Testis (tissue), 2 donors: ENCODE results near the gene FAM98C.

Source experiments
- POLR2A ChIP-seq: fragments of 450-650 bp; IDR thresholded peaks from one replicate; pipeline ENCODE4 v1.6.1; 2017; ENCODE audit warnings: antibody characterized with exemption, mild to moderate bottlenecking, moderate library complexity
- TF ChIP-seq, protein P1 (sequence below), 3 experiments: fragments of 450-650 bp in 2 of 3; fragments of 200-600 bp in 1 of 3; sonication (generic) in 1 of 3; IDR thresholded peaks; one replicate each; pipeline ENCODE4 v1.5.1; 2016 to 2019; ENCODE audit warnings: antibody characterized with exemption in 3 of 3, mild to moderate bottlenecking in 2 of 3, moderate library complexity in 1 of 3

DNA sequence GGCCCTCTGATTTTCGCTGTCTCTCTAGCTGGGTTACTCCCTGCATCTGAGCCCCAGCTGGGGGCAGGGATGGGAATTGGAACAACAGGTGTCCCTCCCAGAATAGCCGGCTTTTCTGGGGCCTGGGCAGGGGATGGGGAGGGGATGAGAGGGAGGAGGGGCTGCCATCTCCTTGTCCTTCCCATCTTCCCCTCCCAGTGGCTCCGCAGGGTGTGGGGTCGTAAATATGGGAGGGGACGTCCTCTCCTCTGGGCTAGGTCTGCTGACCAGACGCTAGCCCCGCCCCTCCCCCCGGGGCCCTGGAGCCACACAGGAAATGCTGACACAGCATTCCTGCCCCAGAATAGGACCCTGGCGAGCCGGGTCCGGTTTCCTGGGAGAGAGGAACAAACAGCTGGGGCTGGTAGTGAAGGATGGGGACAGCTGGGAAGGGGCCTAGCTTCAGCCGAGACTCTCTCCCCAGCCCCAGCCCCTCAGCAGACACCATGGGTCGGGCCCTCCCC lies 31.7 kb downstream of the FAM98C start:
- TF ChIP-seq, protein P1, sequence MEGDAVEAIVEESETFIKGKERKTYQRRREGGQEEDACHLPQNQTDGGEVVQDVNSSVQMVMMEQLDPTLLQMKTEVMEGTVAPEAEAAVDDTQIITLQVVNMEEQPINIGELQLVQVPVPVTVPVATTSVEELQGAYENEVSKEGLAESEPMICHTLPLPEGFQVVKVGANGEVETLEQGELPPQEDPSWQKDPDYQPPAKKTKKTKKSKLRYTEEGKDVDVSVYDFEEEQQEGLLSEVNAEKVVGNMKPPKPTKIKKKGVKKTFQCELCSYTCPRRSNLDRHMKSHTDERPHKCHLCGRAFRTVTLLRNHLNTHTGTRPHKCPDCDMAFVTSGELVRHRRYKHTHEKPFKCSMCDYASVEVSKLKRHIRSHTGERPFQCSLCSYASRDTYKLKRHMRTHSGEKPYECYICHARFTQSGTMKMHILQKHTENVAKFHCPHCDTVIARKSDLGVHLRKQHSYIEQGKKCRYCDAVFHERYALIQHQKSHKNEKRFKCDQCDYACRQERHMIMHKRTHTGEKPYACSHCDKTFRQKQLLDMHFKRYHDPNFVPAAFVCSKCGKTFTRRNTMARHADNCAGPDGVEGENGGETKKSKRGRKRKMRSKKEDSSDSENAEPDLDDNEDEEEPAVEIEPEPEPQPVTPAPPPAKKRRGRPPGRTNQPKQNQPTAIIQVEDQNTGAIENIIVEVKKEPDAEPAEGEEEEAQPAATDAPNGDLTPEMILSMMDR (IDR thresholded peaks at IDR 0.05) = no peak
- TF ChIP-seq POLR2A = no peak
